ENCODE measurements around the gene MRPL17. TPM values are rescaled to one million over a fixed set of nuclear protein-coding genes. Genes with fewer than 3 reads are reported as not detected.
"Not testable (repeated sequence)": the region's sequence is repeated elsewhere in the genome, so short reads cannot be mapped to it uniquely, and the experiment has no call there.

MRPL17 gene
- polyA plus RNA-seq, 3 donors: 62.5 to 71.5 (median 69.2) TPM

DNA sequence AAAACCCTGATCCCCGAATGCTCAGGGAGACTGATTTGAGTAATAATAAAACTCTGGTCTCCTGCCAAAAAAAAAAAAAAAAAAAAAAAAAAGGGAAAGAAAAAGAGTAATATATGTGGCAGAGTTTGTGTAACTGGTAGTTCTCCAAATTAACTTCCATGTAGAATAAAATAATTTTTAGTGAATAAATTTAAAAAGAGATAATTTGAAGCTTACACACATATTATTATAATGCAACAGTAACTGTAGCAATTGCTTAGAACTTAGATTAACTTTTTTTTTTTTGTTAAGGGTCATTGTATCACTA is 11.0 kb upstream of the MRPL17 start:
- DNase-seq (ENCODE audit: extremely low read depth in 1 of 11, low read depth in 9 of 11, low spot score in 4 of 11): no peak

GRCh38 chr11:6693342-6694228 is 10.4 kb upstream of the MRPL17 start:
- no peak for DNase-seq (ENCODE audit: extremely low read depth in 1 of 11, low read depth in 9 of 11, low spot score in 4 of 11)

DNA sequence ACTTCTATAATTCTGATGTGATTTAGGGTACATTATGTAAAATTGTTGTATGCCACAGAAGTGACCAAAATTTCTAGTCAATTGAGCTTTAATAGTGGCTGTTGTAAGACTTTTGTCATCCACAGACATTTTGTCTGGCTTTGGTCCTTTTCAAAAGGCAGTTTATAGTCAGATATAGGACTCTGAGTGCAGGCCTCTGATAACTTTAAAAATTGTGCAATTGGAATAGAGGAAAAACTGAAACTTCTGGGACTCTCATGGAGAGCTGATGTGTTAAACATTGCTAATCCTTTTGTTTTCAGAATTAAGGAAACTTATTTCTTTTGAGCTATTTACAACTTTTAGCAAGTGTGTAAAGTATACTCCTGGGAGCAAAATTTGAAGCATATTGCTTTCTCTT is 9.0 kb upstream of the MRPL17 start:
- DNase-seq (ENCODE audit: extremely low read depth in 1 of 11, low read depth in 9 of 11, low spot score in 4 of 11): no peak

DNA sequence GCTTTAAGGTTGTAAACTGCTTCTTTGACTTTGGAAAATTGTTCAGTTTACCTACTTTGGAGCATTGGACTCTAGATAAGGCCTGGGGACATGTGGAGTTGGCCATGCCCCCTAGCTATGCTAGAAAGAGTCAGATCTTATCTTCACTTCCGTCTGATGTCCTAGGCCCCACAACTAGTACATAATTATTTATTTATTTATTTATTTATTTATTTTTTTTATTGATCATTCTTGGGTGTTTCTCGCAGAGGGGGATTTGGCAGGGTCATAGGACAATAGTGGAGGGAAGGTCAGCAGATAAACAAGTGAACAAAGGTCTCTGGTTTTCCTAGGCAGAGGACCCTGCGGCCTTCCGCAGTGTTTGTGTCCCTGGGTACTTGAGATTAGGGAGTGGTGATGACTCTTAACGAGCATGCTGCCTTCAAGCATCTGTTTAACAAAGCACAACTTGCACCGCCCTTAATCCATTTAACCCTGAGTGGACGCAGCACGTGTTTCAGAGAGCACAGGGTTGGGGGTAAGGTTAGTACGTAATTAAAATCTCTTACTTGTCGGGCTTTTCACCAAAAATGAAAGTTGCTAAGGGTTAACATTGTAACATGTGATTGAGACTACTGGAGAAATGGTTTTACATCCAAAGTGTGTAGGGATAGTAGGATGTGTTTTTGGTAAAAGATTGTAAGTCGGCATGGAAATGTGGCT is 7.4 kb upstream of the MRPL17 start:
- not testable (repeated sequence) for DNase-seq (ENCODE audit: extremely low read depth in 1 of 11, low read depth in 9 of 11, low spot score in 4 of 11)

DNA sequence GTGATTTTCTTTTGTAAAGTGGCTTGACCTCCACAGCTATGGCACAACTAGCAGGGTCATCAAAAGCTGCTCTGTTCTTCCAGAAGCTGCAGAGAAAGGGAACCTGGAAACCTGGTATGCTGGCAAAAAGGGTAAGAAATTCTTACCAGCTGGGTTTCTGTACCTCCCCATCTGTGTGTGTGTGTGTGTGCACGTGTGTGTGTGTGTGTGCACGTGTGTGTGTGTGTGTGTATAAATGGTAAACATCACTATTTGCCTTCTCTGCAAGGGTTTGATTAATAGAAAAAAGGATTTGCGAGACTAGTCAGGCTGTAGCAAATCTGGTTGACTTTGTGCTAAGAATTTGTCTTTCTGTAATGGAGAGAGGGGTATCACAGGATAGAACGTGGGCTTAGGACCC is 4.7 kb upstream of the MRPL17 start:
- DNase-seq (ENCODE audit: extremely low read depth in 1 of 11, low read depth in 9 of 11, low spot score in 4 of 11): no peak

- no peak for DNase-seq (ENCODE audit: extremely low read depth in 1 of 11, low read depth in 9 of 11, low spot score in 4 of 11)
These were observed 2.9 kb upstream of the MRPL17 start for GRCh38 chr11:6686006-6686405.

GRCh38 chr11:6684068-6684467 is 928 bp upstream of the MRPL17 start:
- DNase-seq (ENCODE audit: extremely low read depth in 1 of 11, low read depth in 9 of 11, low spot score in 4 of 11): not testable (repeated sequence)

DNA sequence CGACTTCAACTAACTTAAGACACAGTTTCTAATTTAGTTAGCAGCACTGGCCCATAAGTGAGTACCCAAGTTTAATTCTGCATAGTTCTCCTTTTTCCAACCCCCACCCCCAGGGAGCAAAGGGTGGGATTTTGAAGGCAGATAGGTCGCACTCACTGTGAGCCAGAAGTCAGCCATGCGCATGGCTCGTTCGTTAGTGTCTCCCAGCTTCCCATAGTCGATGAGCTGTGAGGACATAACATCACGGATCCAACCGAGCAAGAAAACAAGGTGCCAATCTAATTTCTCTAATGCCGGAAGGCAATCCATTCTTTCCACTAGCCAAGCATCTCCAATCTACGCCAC is 577 bp downstream of the MRPL17 start:
- no peak for DNase-seq (ENCODE audit: extremely low read depth in 1 of 11, low read depth in 9 of 11, low spot score in 4 of 11)

GRCh38 chr11:6681949-6682348 is 1.2 kb downstream of the MRPL17 start:
- no peak for DNase-seq (ENCODE audit: extremely low read depth in 1 of 11, low read depth in 9 of 11, low spot score in 4 of 11)

DNA sequence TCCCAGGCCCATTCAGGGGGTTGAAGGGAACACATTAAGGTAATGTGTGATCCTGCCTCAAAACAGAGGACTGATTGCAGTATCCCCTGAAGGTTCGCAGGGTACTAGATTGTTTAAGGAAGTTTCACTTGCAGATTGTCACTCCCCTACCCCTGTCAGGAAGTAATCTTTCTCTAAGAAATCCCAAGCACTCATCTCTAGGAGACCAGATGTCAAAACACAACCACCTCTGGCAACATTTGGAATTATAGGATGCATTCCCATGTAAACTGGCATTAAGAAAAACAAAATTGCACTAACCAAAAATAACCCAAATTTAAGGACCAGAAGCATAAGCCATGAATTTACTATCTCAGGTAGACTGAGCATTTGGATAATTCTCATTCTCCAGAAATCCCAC is 1.6 kb downstream of the MRPL17 start:
- DNase-seq (ENCODE audit: extremely low read depth in 1 of 11, low read depth in 9 of 11, low spot score in 4 of 11): no peak

DNA sequence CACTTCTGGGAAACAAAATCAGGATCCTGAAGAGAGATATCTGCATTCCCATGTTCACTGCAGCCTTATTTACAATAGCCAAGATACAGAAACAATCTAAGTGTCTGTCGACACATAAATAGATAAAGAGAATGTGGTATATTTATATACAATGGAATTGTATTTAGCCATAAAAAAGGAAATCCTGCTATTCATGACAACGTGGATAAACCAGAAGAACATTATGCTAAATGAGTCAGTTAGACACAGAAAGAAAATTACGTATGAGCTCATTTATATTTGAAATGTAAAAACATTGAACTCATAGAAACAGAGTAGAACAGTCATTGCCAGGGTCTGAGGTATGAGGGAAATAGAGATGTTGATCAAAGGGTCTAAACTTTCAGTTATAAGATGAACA is 6.1 kb downstream of the MRPL17 start:
- no peak for DNase-seq (ENCODE audit: extremely low read depth in 1 of 11, low read depth in 9 of 11, low spot score in 4 of 11)

DNA sequence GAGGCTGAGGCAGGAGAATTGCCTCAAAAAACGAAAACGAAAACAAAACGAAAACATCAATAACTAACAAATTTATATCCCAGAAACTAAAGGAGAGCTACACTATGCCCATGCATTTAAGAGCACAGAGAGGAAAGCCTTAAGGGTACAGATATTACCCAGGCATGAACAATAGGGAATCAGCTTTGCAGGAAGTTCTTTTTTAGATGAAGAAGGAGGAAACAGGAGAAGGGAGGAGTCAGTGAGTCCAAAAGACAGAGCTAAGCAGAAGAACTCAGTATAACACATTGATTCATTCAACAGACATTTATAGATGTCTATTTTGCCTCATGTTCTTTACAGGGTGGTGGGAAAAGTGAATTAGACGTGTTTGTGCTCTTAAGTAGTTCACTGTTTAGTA is 8.3 kb downstream of the MRPL17 start:
- DNase-seq (ENCODE audit: extremely low read depth in 1 of 11, low read depth in 9 of 11, low spot score in 4 of 11): no peak

- no peak for DNase-seq (ENCODE audit: extremely low read depth in 1 of 11, low read depth in 9 of 11, low spot score in 4 of 11)
These were observed 8.9 kb downstream of the MRPL17 start for GRCh38 chr11:6674219-6674597.

DNA sequence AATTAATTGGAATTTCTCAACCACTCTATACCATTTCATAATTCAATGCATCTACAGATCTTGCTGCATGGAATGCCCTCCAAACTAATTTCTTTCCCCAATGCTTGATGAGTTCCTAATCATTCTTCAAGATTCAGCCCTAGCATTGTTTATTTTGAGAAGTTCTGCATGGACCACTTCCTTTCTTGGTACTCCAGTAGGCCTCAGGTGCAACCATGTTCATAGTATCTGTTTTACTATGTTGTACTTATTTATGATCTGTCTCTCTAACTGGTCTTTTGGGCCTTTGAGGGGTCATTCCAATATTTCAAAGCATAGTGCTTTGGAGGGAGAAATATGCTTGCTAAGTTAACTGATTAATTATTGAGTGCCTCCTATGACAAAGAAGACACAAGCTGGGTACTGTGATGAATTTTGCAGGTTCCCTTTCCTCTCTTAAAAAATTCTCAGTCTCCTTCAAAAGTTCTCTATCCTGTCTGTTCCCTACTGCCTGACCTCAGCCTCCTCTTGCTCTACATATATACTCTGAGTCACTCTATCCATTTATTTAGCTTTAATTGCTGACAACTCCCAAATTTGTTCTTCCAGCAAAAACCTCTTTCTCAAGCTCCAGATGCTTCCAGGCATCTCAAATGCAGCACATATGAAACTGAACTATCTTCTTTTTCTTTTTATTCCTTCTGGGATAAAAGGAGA is 9.5 kb downstream of the MRPL17 start:
- no peak for DNase-seq (ENCODE audit: extremely low read depth in 1 of 11, low read depth in 9 of 11, low spot score in 4 of 11)

GRCh38 chr11:6671991-6672390 is 11.1 kb downstream of the MRPL17 start:
- DNase-seq (ENCODE audit: extremely low read depth in 1 of 11, low read depth in 9 of 11, low spot score in 4 of 11): no peak

DNA sequence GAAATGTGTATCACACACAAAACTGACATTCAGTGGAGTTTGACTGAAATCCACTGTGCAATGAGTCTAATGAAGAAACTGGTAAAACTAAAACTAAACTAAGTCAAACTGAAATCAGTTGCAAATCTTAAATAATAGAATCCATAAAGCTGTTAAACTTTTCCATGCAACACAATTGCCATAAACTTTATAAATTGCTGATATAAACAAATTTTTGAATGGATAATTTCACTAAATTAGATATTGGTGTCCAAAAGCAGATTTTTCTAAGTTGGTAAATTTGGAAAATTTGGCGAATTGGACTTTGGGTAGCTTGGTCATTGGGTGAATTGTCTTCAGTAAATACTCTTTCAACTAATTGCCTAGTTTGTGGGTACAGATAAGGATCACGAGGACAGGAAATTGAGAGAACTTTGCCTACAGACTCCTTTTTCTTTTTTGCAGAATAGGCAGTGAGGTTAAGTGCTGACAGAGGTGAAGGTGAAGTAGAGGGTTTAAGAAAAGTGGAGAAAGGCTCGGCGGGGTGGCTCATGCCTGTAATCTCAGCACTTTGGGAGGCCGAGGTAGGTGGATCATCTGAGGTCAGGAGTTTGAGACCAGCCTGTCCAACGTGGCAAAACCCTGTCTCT is 12.8 kb downstream of the MRPL17 start:
- DNase-seq (ENCODE audit: extremely low read depth in 1 of 11, low read depth in 9 of 11, low spot score in 4 of 11): no peak

DNA sequence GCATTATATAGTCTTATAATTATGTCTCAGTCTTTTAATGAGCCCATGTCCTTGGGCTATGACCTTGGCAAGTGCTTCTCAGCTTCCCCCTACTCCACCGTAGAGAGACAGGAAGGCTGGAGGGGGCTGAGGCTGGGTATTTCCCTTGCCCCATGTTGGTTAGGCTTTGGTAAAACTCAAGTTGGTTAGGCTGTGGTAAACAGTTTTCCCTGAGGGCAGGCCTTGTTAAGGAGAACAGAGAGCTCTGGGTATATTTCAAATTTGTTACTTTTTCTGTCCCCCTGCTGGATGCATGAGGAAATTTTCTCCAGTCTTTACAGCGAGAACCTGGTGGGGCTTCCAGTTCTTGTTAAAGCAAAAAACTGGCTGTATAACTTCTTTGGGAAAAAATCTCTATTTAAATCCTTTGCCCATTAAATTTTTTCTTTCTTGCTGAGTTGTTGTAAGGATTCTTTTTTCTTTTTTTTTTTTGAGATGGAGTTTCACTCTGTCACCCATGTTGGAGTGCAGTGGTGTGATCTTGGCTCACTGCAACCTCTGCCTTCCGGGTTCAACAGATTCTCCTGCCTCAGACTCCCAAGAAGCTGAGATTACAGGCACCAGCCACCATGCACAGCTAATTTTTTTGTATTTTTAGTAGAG is 15.3 kb downstream of the MRPL17 start:
- DNase-seq (ENCODE audit: extremely low read depth in 1 of 11, low read depth in 9 of 11, low spot score in 4 of 11): no peak

DNA sequence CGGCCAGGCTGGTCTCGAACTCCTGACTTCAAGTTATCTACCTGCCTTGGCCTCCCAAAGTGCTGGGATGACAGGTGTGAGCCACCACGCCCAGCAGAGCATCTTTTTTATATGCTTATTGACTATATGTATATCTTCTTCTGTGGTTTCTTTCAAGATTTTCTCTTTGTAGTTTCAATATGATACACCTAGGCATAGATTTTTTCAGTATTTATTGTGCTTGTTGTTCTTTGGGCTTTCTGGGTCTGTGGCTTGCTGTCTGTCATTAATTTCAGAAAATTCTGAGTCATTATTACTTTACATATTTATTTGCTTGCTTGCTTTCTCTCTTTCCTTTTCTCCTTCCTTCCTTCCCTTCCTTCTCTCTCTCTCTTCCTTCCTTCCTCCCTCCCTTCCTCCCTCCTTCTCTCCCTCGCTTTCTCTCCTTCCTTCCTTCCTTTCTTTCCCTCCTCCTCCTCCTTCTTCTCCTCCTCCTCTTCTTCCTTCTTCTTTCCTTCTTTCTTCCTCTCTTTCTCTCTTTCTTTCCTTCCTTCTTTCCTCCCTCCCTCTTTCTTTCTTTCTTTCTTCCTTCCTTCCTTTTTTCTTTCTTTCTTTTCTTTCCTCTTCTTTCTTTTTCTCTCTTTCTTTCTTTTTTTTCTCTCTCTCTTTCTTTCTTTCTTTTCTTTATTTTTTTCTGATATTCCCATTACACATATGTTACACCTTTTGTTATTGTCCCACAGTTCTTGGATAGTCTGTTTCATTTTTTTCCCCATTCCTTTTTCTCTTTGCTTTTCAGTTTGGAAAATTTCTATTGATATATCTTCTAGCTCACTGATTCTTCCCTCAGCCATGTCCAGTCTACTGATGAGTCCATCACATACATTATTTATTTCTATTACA is 16.6 kb downstream of the MRPL17 start:
- DNase-seq (ENCODE audit: extremely low read depth in 1 of 11, low read depth in 9 of 11, low spot score in 4 of 11): no peak
